HG03565 (cell line): ENCODE measurements around the gene PUM2.
"Not testable (repeated sequence)": the region's sequence is repeated elsewhere in the genome, so short reads cannot be mapped to it uniquely, and the experiment has no call there.

Experiments
- ATAC-seq: cut with Tn5 transposase; IDR thresholded peaks from one replicate; pipeline ENCODE4 v1.9.1; 2021; ENCODE audit warnings: mild to moderate bottlenecking, moderate library complexity; ENCODE audit not compliant: unreplicated experiment

PUM2 gene

GRCh38 chr2:20371323-20372025, 20.8 kb upstream of the PUM2 start:
- ATAC-seq: no peak

- no peak for ATAC-seq
Measured at GRCh38 chr2:20370191-20370590, 19.5 kb upstream of the PUM2 start.

GRCh38 chr2:20369366-20369765, 18.7 kb upstream of the PUM2 start:
- no peak for ATAC-seq

GRCh38 chr2:20368706-20369105, 18.1 kb upstream of the PUM2 start:
- ATAC-seq: no peak

GRCh38 chr2:20367929-20368328, 17.3 kb upstream of the PUM2 start:
- not testable (repeated sequence) for ATAC-seq

GRCh38 chr2:20366672-20367116, 16.1 kb upstream of the PUM2 start:
- ATAC-seq: no peak

GRCh38 chr2:20365249-20365817, 14.7 kb upstream of the PUM2 start:
- peak; percentile 95 for ATAC-seq

GRCh38 chr2:20363578-20363977, 12.9 kb upstream of the PUM2 start:
- ATAC-seq: no peak

GRCh38 chr2:20362701-20363435, 12.2 kb upstream of the PUM2 start:
- no peak for ATAC-seq

GRCh38 chr2:20361893-20362292, 11.2 kb upstream of the PUM2 start:
- ATAC-seq: no peak

- ATAC-seq: no peak
Measured at GRCh38 chr2:20359096-20359495, 8.5 kb upstream of the PUM2 start.

- ATAC-seq: no peak
Measured at GRCh38 chr2:20357638-20358389, 7.2 kb upstream of the PUM2 start.

- ATAC-seq: no peak
Measured at GRCh38 chr2:20356042-20356441, 5.4 kb upstream of the PUM2 start.

GRCh38 chr2:20355131-20355530, 4.5 kb upstream of the PUM2 start:
- ATAC-seq: no peak

- no peak for ATAC-seq
Measured at GRCh38 chr2:20353241-20353992, 2.8 kb upstream of the PUM2 start.

- ATAC-seq: no peak
Measured at GRCh38 chr2:20352581-20353216, 2.1 kb upstream of the PUM2 start.

GRCh38 chr2:20352230-20352578, 1.6 kb upstream of the PUM2 start:
- ATAC-seq: no peak

GRCh38 chr2:20351555-20352229, 1.0 kb upstream of the PUM2 start:
- ATAC-seq: no peak

- peak; percentile 8 for ATAC-seq
Measured at GRCh38 chr2:20350041-20350712, 467 bp downstream of the PUM2 start.
